DMS114 treated with DMSO at 0.1 percent for 48 hours (cell line): ENCODE data around the gene TMEM184A.

ENCODE experiments used
- DNase-seq: peaks from one replicate; lab custom pipeline; 2025; ENCODE audit not compliant: unreplicated experiment; lab: John Stamatoyannopoulos, UW

TMEM184A gene

GRCh38 chr7:1555813-1556543 is at the start of gene TMEM184A:
TMEM184A (minus strand) TSS chr7:1556205; CDS start chr7:1555484, 721 bp downstream.
- DNase-seq: no peak

- no peak for DNase-seq
Observed at GRCh38 chr7:1604383-1604782, 48.4 kb upstream of the TMEM184A start.

GRCh38 chr7:1603346-1604225 is 47.6 kb upstream of the TMEM184A start:
- no peak for DNase-seq

GRCh38 chr7:1602386-1602785 is 46.4 kb upstream of the TMEM184A start:
- no peak for DNase-seq

GRCh38 chr7:1601956-1602355 is 46.0 kb upstream of the TMEM184A start:
- no peak for DNase-seq

- no peak for DNase-seq
Observed at GRCh38 chr7:1599640-1600395, 43.8 kb upstream of the TMEM184A start.

GRCh38 chr7:1598961-1599639 is 43.1 kb upstream of the TMEM184A start:
- no peak for DNase-seq

GRCh38 chr7:1598286-1598685 is 42.3 kb upstream of the TMEM184A start:
- no peak for DNase-seq

GRCh38 chr7:1597791-1598190 is 41.8 kb upstream of the TMEM184A start:
- no peak for DNase-seq

- no peak for DNase-seq
Observed at GRCh38 chr7:1597066-1597760, 41.2 kb upstream of the TMEM184A start.

GRCh38 chr7:1596181-1597043 is 40.4 kb upstream of the TMEM184A start:
- no peak for DNase-seq

GRCh38 chr7:1595636-1596035 is 39.6 kb upstream of the TMEM184A start:
- DNase-seq: no peak

GRCh38 chr7:1595027-1595426 is 39.0 kb upstream of the TMEM184A start:
- DNase-seq: no peak

- no peak for DNase-seq
Observed at GRCh38 chr7:1593904-1594421, 38.0 kb upstream of the TMEM184A start.

GRCh38 chr7:1593091-1593866 is 37.3 kb upstream of the TMEM184A start:
- DNase-seq: no peak

GRCh38 chr7:1592299-1592871 is 36.4 kb upstream of the TMEM184A start:
- no peak for DNase-seq

GRCh38 chr7:1591876-1592275 is 35.9 kb upstream of the TMEM184A start:
- no peak for DNase-seq

GRCh38 chr7:1591396-1591795 is 35.4 kb upstream of the TMEM184A start:
- DNase-seq: no peak
